ENCODE measurements around the gene TOGARAM1. TPM values are rescaled to one million over a fixed set of nuclear protein-coding genes. Genes with fewer than 3 reads are reported as not detected.

Gene TOGARAM1
- total and polyA plus RNA-seq, 2 donors (not counting 3 experiments of a cell fraction or from before 2014, with no cell fraction given), result 4.2 to 13.8 TPM

- Histone ChIP-seq H3K36me3 (ENCODE audit: control insufficient read depth in 2 of 2, extremely low read depth in 1 of 2, insufficient read depth in 2 of 2, low read length in 2 of 2) (peaks cover 9 to 10% of the 10 kb centered on the region in 2 experiments), H3K79me2 (ENCODE audit: control insufficient read depth, insufficient read depth, low read length) (peaks cover 5% of the 10 kb centered on the region), H2AFZ (ENCODE audit: low read depth, low read length) (no peak overlapping the region), H4K20me1 (replicated peaks; ENCODE audit: control insufficient read depth, extremely low read depth, insufficient read depth, low read length) (no peaks in the 10 kb centered on the region), H3K9me1 (replicated peaks; ENCODE audit: control insufficient read depth, extremely low read depth, insufficient read depth, low read length) (no peaks in the 10 kb centered on the region), H3K4me1 (ENCODE audit: control insufficient read depth, extremely low read depth, insufficient read depth, low read length) (no peaks in the 10 kb centered on the region), H3K9ac (replicated peaks; ENCODE audit: extremely low read depth, insufficient read depth, low read length) (no peak overlapping the region), H3K27ac (ENCODE audit: insufficient read depth, low read depth, low read length) (no peak overlapping the region), H3K27me3 (ENCODE audit: control insufficient read depth in 2 of 2, insufficient read depth in 2 of 2, low read length in 2 of 2) (no peaks in the 10 kb centered on the region), H3K4me3 (replicated peaks in 1 of 3; ENCODE audit: insufficient read depth in 1 of 3, low read depth in 1 of 3, low read length in 3 of 3) (no peak overlapping the region), H3K4me2 (ENCODE audit: insufficient read depth, low read length) (no peak overlapping the region), H3K9me3 (replicated peaks; ENCODE audit: control insufficient read depth, insufficient read depth, low read length) (no peaks in the 10 kb centered on the region)
- CTCF ChIA-PET, result interaction anchor here (1.1 kb wide), 1 partner anchor 14 kb away, joined by 3 read pairs; no protein-coding TSS in a partner anchor
- POLR2A ChIA-PET, result interaction anchor here (0.6 kb wide), 1 partner anchor 11 kb away, joined by 3 read pairs; no protein-coding TSS in a partner anchor
- dilution Hi-C loops (cut with MboI; ENCODE audit: extremely low pct_ligation_motif_present, low sequenced_read_pairs), result no loop called here
- intact Hi-C loops (cut with micrococcal nuclease), result no loop called here
- TF ChIP-seq EZH2 (IDR thresholded peaks at IDR 0.05; ENCODE audit: borderline replicate concordance, low read depth, low read length, severe bottlenecking) (no peak), MYC (IDR thresholded peaks at IDR 0.05; ENCODE audit: low read depth, low read length) (no peak), POLR2A (IDR thresholded peaks at IDR 0.05; ENCODE audit: low read depth, low read length) (no peak), MAX (IDR thresholded peaks at IDR 0.05; ENCODE audit: insufficient read depth, insufficient read length) (no peak), GATA2 (IDR thresholded peaks at IDR 0.05; ENCODE audit: insufficient read depth, insufficient read length, low read depth, low read length) (no peak), FOS (IDR thresholded peaks at IDR 0.05; ENCODE audit: borderline replicate concordance, insufficient read depth, low read length) (no peak), JUN (IDR thresholded peaks at IDR 0.05; ENCODE audit: borderline replicate concordance, insufficient read depth, insufficient read length, low read depth) (no peak), POLR2AphosphoS5 (IDR thresholded peaks at IDR 0.05; ENCODE audit: insufficient read depth, low read depth, low read length) (no peak), CTCF (IDR thresholded peaks at IDR 0.05; ENCODE audit: extremely low read depth in 1 of 2, insufficient read depth in 1 of 2, low read depth in 1 of 2, low read length in 2 of 2) (no peak)
- BruUV-seq (replicated peaks), result no TSS peak
- FAIRE-seq (no peak), DNase-seq (ENCODE audit: low read depth, low spot score) (no peak)
These were observed 19.6 kb upstream of the TOGARAM1 start for GRCh38 chr14:44942436-44942835.

Measured in endothelial cell of umbilical vein (primary cell).